Heart right ventricle (tissue), 16 donors: ENCODE results near the gene ZMIZ2. TPM values are rescaled to one million over a fixed set of nuclear protein-coding genes. Genes with fewer than 3 reads are reported as not detected.
"Not testable (repeated sequence)": the region's sequence is repeated elsewhere in the genome, so short reads cannot be mapped to it uniquely, and the experiment has no call there.

Experiments
- ATAC-seq, 8 donors: fragments of 200-7000 bp; cut with Tn5 transposase; one replicate each; pipeline ENCODE4 v1.9.1; 2020; ENCODE audit warnings: mild to moderate bottlenecking in 8 of 8, moderate library complexity in 8 of 8, moderate number of reproducible peaks in 1 of 8
- DNase-seq, 2 donors: peaks; one replicate each; pipeline ENCODE4 v3.0.0-alpha.2; 2020
- H3K27ac ChIP-seq, 10 donors: fragments of 200-600 bp; sonication (generic) in 2 of 10; one replicate each; pipeline versions ENCODE4 v1.5.0 to v1.8.0; 2020 to 2022; ENCODE audit warnings: mild to moderate bottlenecking in 3 of 10
- H3K27me3 ChIP-seq, 7 donors: fragments of 200-600 bp; one replicate each; pipeline ENCODE4 v1.8.0; 2021 to 2022; ENCODE audit warnings: mild to moderate bottlenecking in 2 of 7
- H3K36me3 ChIP-seq, 9 donors: fragments of 200-600 bp; sonication (generic) in 1 of 9; one replicate each; pipeline versions ENCODE4 v1.5.0 to v1.8.0; 2020 to 2022; ENCODE audit warnings: mild to moderate bottlenecking in 2 of 9
- H3K4me1 ChIP-seq, 9 donors: fragments of 200-600 bp; sonication (generic) in 1 of 9; one replicate each; pipeline versions ENCODE4 v1.5.0 to v1.8.0; 2020 to 2022; ENCODE audit warnings: mild to moderate bottlenecking in 4 of 9
- H3K4me3 ChIP-seq, 10 donors: fragments of 200-600 bp; sonication (generic) in 2 of 10; one replicate each; pipeline versions ENCODE4 v1.5.0 to v1.8.0; 2020 to 2022; ENCODE audit warnings: mild to moderate bottlenecking in 7 of 10, moderate library complexity in 2 of 10
- H3K9me3 ChIP-seq, 11 donors: fragments of 200-600 bp in 10 of 11; sonication (generic) in 2 of 11; one replicate each; pipeline versions ENCODE4 v1.5.0 to v1.8.0; 2013 to 2022; ENCODE audit warnings: mild to moderate bottlenecking in 2 of 11, control low read depth in 1 of 11, moderate library complexity in 1 of 11
- CTCF ChIP-seq, 9 donors: fragments of 200-600 bp; sonication (generic) in 2 of 9; IDR thresholded peaks; one replicate each; pipeline versions ENCODE4 v1.5.0 to v1.8.0; 2021 to 2022; ENCODE audit warnings: antibody characterized with exemption in 9 of 9, mild to moderate bottlenecking in 5 of 9, moderate library complexity in 1 of 9
- WGBS, 2 donors: extraction: QIAGEN DNeasy Blood & Tissue Kit; methylation state at CpG; one replicate each; pipeline ENCODE4 v1.1.7; 2013; ENCODE audit warnings: inconsistent platforms in 1 of 2; 5-methylcytosine and 5-hydroxymethylcytosine counted together
- intact Hi-C, 10 donors: fragments of 100-400 bp; cut with DNase I; formaldehyde crosslinking; loops; one replicate each; pipeline versions ENCODE4 v1.11.1 to v1.14.2; 2022
- polyA plus RNA-seq, 2 donors: library from polyadenylated mRNA; stranded (reverse); fragments of 200-250 nt; gene quantifications; one replicate each; pipeline ENCODE4 v1.2.3, GENCODE V29; 2013
- total RNA-seq, 10 donors: library from RNA; stranded (reverse); fragmentation: NEBNext Ultra II Directional in 3 of 10; extraction: Animal tissue kit (Norgen Biotek cat#: 25700) in 3 of 10; gene quantifications; one replicate each; pipeline versions ENCODE4 v1.2.1 to v1.2.4, GENCODE V29; 2021 to 2023
- donor health status: Arrhythmogenic right ventricular cardiomyopathy.
- donor health status: ischemic (EF 13 %, LVEDD 7.1; RV severe dilation, severe dysfunction).
- donor health status: healthy with polysubstance abuse.
- donor health status: DM: no; HTN: yes; CAD: no.
- donor health status: DM: no; HTN: no; CAD: no.
- donor health status: ischemic (EF 25% LVEDD 6.9; RV normal size, moderate dysfunction).
- donor health status: ischemic (EF 25% LVEDD 5.7; RV mildly dilated, moderate dysfunction).
- donor health status: healthy.
- donor health status: DM: yes; HTN: yes; CAD: no.
- donor health status: Ischemic cardiomyopathy.
- donor health status: ischemic (EF 35%, LVEDD 5.7; RV mildly dilated, moderate dysfunction).
- donor health status: nonischemic (EF 11% LVEDD 7.7; RV severe dilation, severe dysfunction).
- donor health status: DM: yes; HTN: yes; CAD: no.
- donor health status: PGD.
- donor health status: ischemic (EF 29% LVEDD 5.4; RV normal size, mild dysfunction).
- donor health status: nonischemic (EF 23%, LVEDD 6.1; RV moderate dilation, normal function).

Gene ZMIZ2
- total and polyA plus RNA-seq, 12 donors: 26.3 to 87.3 (median 47.9) TPM

- DNase-seq (no peak), ATAC-seq (no peak)
- Histone ChIP-seq H3K27ac (no peak overlapping the region), H3K9me3 (no peaks in the 10 kb centered on the region), H3K36me3 (peaks cover 0 to 72% (median 51%) of the 10 kb centered on the region in 9 donors), H3K4me1 (peaks cover 0 to 28% (median 25%) of the 10 kb centered on the region in 9 donors), H3K4me3 (no peak overlapping the region), H3K27me3 (no peaks in the 10 kb centered on the region)
- intact Hi-C loops: loop anchor here in 1 of 10 donors (10.0 kb wide), 1 partner anchor 108 kb away; no protein-coding TSS in a partner anchor
- 95 to 96% methylated on average over 5 of the region's 5 CpGs for WGBS, 2 donors
- TF ChIP-seq CTCF (IDR thresholded peaks at IDR 0.05): no peak
These were observed 53.9 kb downstream of the ZMIZ2 start for GRCh38 chr7:44802418-44803025.

- DNase-seq, ATAC-seq, H3K27me3 ChIP-seq, H3K9me3 ChIP-seq, H3K27ac ChIP-seq, H3K4me3 ChIP-seq: not testable (repeated sequence)
- intact Hi-C loops: loop anchor here in 1 of 10 donors (10.0 kb wide), 1 partner anchor 109 kb away; no protein-coding TSS in a partner anchor
- Histone ChIP-seq H3K36me3 (peaks cover 0 to 66% (median 51%) of the 10 kb centered on the region in 9 donors), H3K4me1 (peaks cover 0 to 13% (median 11%) of the 10 kb centered on the region in 9 donors)
- 94% methylated on average over 10 of the region's 10 CpGs for WGBS, 2 donors
These were observed 55.3 kb downstream of the ZMIZ2 start for GRCh38 chr7:44803828-44804519.

GRCh38 chr7:44805950-44806349 lies 57.3 kb downstream of the ZMIZ2 start:
- intact Hi-C loops: loop anchor here in 1 of 10 donors (10.0 kb wide), 1 partner anchor 111 kb away; no protein-coding TSS in a partner anchor
- WGBS, 2 donors: 93 to 95% methylated on average over 5 of the region's 5 CpGs
- peaks cover 0 to 46% (median 35%) of the 10 kb centered on the region in 9 donors for H3K36me3 ChIP-seq
- no peaks in the 10 kb centered on the region for H3K4me1 ChIP-seq
- no peak for TF ChIP-seq CTCF (IDR thresholded peaks at IDR 0.05)
- ATAC-seq (no peak), DNase-seq (no peak)
- no peak overlapping the region for H3K4me3 ChIP-seq
- no peaks in the 10 kb centered on the region for H3K27me3 ChIP-seq
- no peak overlapping the region for H3K27ac ChIP-seq
- H3K9me3 ChIP-seq: no peaks in the 10 kb centered on the region

- H3K4me3 ChIP-seq: no peak overlapping the region
- no peak for DNase-seq
- WGBS, 2 donors: 88 to 90% methylated on average over 4 of the region's 4 CpGs
- intact Hi-C loops: loop anchor here in 1 of 10 donors (10.0 kb wide), 1 partner anchor 114 kb away; no protein-coding TSS in a partner anchor
- no peak overlapping the region for H3K27ac ChIP-seq
- peaks cover 0 to 16% (median 10%) of the 10 kb centered on the region in 9 donors for H3K36me3 ChIP-seq
- no peak for ATAC-seq
- no peak for TF ChIP-seq CTCF (IDR thresholded peaks at IDR 0.05)
- no peaks in the 10 kb centered on the region for H3K4me1 ChIP-seq
- H3K27me3 ChIP-seq: no peaks in the 10 kb centered on the region
- no peaks in the 10 kb centered on the region for H3K9me3 ChIP-seq
These were observed 60.3 kb downstream of the ZMIZ2 start for GRCh38 chr7:44808914-44809393.
